HEK293 (cell line): ENCODE results near the gene TPRN.
A peak's percentile ranks its signal among the peaks of the same experiment; 100 is the strongest.

Experiments used
- CTCF ChIA-PET: fragments of 350-600 bp; formaldehyde crosslinking; extraction: SDS; loops from one replicate; lab custom pipeline; 2021; ENCODE audit warnings: antibody characterized with exemption; lab: Yijun Ruan, JAX
- POLR2A ChIA-PET: fragments of 300-600 bp; formaldehyde crosslinking; extraction: SDS; loops from one replicate; lab custom pipeline; 2020; ENCODE audit warnings: antibody characterized with exemption, inconsistent platforms; lab: Yijun Ruan, JAX
- H3K27ac ChIP-seq: fragments of 200-500 bp; sonication (Bioruptor generic); 2 replicates; pipeline ENCODE4 v1.5.1; 2014; ENCODE audit warnings: low read depth, low read length, control low read depth, inconsistent platforms; ENCODE audit errors: extremely low read depth
- H3K36me3 ChIP-seq, 2 experiments: fragments of 200-500 bp in 1 of 2; sonication (Bioruptor generic) in 1 of 2; 1 replicate in 1 of 2; 2 replicates in 1 of 2; pipeline ENCODE4 v1.5.1; 2014 to 2017; ENCODE audit warnings: inconsistent platforms in 2 of 2, low read length in 2 of 2; ENCODE audit not compliant: control insufficient read depth in 2 of 2, insufficient read depth in 1 of 2
- H3K4me1 ChIP-seq: fragments of 200-500 bp; sonication (Bioruptor generic); 2 replicates; pipeline ENCODE4 v1.5.1; 2014; ENCODE audit warnings: mild to moderate bottlenecking, low read length, inconsistent platforms; ENCODE audit not compliant: control insufficient read depth, insufficient read depth
- H3K4me3 ChIP-seq: 2 replicates; pipeline ENCODE4 v1.5.1; 2011; ENCODE audit warnings: low read depth, mild to moderate bottlenecking, control low read depth, low read length, moderate library complexity
- H3K9me3 ChIP-seq: fragments of 200-500 bp; sonication (Bioruptor generic); 2 replicates; pipeline ENCODE4 v1.5.1; 2014; ENCODE audit warnings: low read depth, low read length, inconsistent platforms; ENCODE audit not compliant: control insufficient read depth, insufficient read depth
- KLF16 ChIP-seq: fragments of 450-650 bp; formaldehyde crosslinking; IDR thresholded peaks from 2 replicates; pipeline ENCODE4 v1.5.1; 2017; ENCODE audit warnings: missing biosample characterization, missing genetic modification characterization
- MEIS1 ChIP-seq: sonication (generic); formaldehyde crosslinking; IDR thresholded peaks from 2 replicates; pipeline ENCODE4 v1.8.1; 2022; ENCODE audit warnings: missing genetic modification reagents, mild to moderate bottlenecking, borderline replicate concordance
- SCRT2 ChIP-seq: fragments of 450-650 bp; formaldehyde crosslinking; IDR thresholded peaks from 2 replicates; pipeline ENCODE4 v1.5.1; 2016; ENCODE audit warnings: missing biosample characterization, missing genetic modification characterization
- TCF7L2 ChIP-seq: IDR thresholded peaks from 2 replicates; pipeline ENCODE4 v1.6.1; 2011; ENCODE audit warnings: low read depth, mild to moderate bottlenecking, inconsistent platforms, low read length, moderate library complexity, borderline replicate concordance
- TRIM28 ChIP-seq: IDR thresholded peaks from 2 replicates; pipeline ENCODE4 v1.6.1; 2011; ENCODE audit warnings: low read length, control low read depth, borderline replicate concordance
- YY1 ChIP-seq: fragments of 450-650 bp; formaldehyde crosslinking; IDR thresholded peaks from 2 replicates; pipeline ENCODE4 v1.5.1; 2018; ENCODE audit warnings: missing biosample characterization, missing genetic modification characterization
- ZFP3 ChIP-seq: fragments of 450-650 bp; formaldehyde crosslinking; IDR thresholded peaks from 2 replicates; pipeline ENCODE4 v1.5.1; 2016; ENCODE audit warnings: low read depth, missing biosample characterization, missing genetic modification characterization
- ZNF132 ChIP-seq: fragments of 450-650 bp; formaldehyde crosslinking; IDR thresholded peaks from 2 replicates; pipeline ENCODE4 v1.5.1; 2017; ENCODE audit warnings: missing biosample characterization, missing genetic modification characterization, borderline replicate concordance
- ZNF157 ChIP-seq: fragments of 450-650 bp; formaldehyde crosslinking; IDR thresholded peaks from 2 replicates; pipeline ENCODE4 v1.5.1; 2016; ENCODE audit warnings: missing biosample characterization, missing genetic modification characterization
- ZNF175 ChIP-seq: fragments of 450-650 bp; formaldehyde crosslinking; IDR thresholded peaks from 2 replicates; pipeline ENCODE4 v1.5.1; 2016; ENCODE audit warnings: missing biosample characterization, missing genetic modification characterization
- ZNF202 ChIP-seq: fragments of 450-650 bp; formaldehyde crosslinking; IDR thresholded peaks from 2 replicates; pipeline ENCODE4 v1.5.1; 2016; ENCODE audit warnings: missing biosample characterization, missing genetic modification characterization, borderline replicate concordance
- ZNF223 ChIP-seq: fragments of 450-650 bp; formaldehyde crosslinking; IDR thresholded peaks from 2 replicates; pipeline ENCODE4 v1.5.1; 2016; ENCODE audit warnings: missing biosample characterization, missing genetic modification characterization
- ZNF274 ChIP-seq, 2 experiments: fragments of 200-500 bp in 1 of 2; fragments of 450-650 bp in 1 of 2; sonication (Bioruptor generic) in 1 of 2; formaldehyde crosslinking in 1 of 2; IDR thresholded peaks; 2 replicates each; pipeline versions ENCODE4 v1.5.1 to v1.6.1; 2014 to 2016; ENCODE audit warnings: borderline replicate concordance in 1 of 2, inconsistent platforms in 1 of 2, low read length in 1 of 2, missing biosample characterization in 1 of 2, missing genetic modification characterization in 1 of 2
- ZNF521 ChIP-seq: fragments of 450-650 bp; formaldehyde crosslinking; IDR thresholded peaks from 2 replicates; pipeline ENCODE4 v1.5.1; 2017; ENCODE audit warnings: missing biosample characterization, mild to moderate bottlenecking, missing genetic modification characterization
- ZNF561 ChIP-seq: fragments of 450-650 bp; IDR thresholded peaks from 2 replicates; pipeline ENCODE4 v1.5.1; 2018; ENCODE audit warnings: missing biosample characterization, missing genetic modification characterization, borderline replicate concordance
- ZNF777 ChIP-seq: fragments of 450-650 bp; formaldehyde crosslinking; IDR thresholded peaks from 2 replicates; pipeline ENCODE4 v1.5.1; 2017; ENCODE audit warnings: missing biosample characterization, missing genetic modification characterization, borderline replicate concordance
- ZSCAN23 ChIP-seq: fragments of 450-650 bp; formaldehyde crosslinking; IDR thresholded peaks from 2 replicates; pipeline ENCODE4 v1.5.1; 2016; ENCODE audit warnings: missing biosample characterization, missing genetic modification characterization
- ZXDB ChIP-seq: fragments of 450-650 bp; formaldehyde crosslinking; IDR thresholded peaks from 2 replicates; pipeline ENCODE4 v1.5.1; 2016; ENCODE audit warnings: missing biosample characterization, missing genetic modification characterization
- TF ChIP-seq, protein P1 (sequence below): fragments of 450-650 bp; formaldehyde crosslinking; IDR thresholded peaks from 2 replicates; pipeline ENCODE4 v1.5.1; 2017; ENCODE audit warnings: missing biosample characterization, mild to moderate bottlenecking, missing genetic modification characterization, moderate library complexity
- TF ChIP-seq, protein P2 (sequence below): fragments of 450-650 bp; formaldehyde crosslinking; IDR thresholded peaks from 2 replicates; pipeline ENCODE4 v1.5.1; 2016; ENCODE audit warnings: missing biosample characterization, missing genetic modification characterization
- TF ChIP-seq, protein P3 (sequence below): fragments of 450-650 bp; formaldehyde crosslinking; IDR thresholded peaks from 2 replicates; pipeline ENCODE4 v1.5.1; 2016; ENCODE audit warnings: missing biosample characterization, missing genetic modification characterization
- TF ChIP-seq, protein P4 (sequence below): fragments of 450-650 bp; formaldehyde crosslinking; IDR thresholded peaks from 2 replicates; pipeline ENCODE4 v1.5.1; 2017; ENCODE audit warnings: missing biosample characterization, missing genetic modification characterization

The TPRN gene

DNA sequence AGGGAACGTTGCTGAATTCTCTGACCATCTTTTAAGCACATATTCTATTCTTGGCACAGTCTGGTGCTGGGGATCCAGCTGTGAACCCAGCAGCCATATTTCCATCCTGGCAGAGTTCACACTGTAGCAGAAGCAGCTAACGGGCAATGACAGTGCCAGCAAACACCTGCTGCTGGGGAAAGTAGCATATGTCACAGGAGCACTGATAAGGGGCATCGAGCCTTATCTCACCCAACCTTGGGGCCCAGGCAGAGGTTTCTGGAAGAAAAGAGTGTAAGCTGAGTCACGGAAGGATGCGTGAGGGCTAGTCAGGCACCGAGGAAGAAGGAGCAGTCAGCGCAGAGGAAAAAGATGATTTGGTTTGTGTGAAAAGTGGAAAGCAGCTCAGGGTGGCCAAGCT, 6.1 kb upstream of the TPRN start:
- no peak overlapping the region for H3K27ac ChIP-seq
- H3K36me3 ChIP-seq, result peaks cover 10 to 35% of the 10 kb centered on the region in 2 experiments; a peak in 2 of 3 replicates
- no peaks in the 10 kb centered on the region for H3K9me3 ChIP-seq
- H3K4me3 ChIP-seq, result peak overlapping the region; percentile 92
- TF ChIP-seq, protein P1, sequence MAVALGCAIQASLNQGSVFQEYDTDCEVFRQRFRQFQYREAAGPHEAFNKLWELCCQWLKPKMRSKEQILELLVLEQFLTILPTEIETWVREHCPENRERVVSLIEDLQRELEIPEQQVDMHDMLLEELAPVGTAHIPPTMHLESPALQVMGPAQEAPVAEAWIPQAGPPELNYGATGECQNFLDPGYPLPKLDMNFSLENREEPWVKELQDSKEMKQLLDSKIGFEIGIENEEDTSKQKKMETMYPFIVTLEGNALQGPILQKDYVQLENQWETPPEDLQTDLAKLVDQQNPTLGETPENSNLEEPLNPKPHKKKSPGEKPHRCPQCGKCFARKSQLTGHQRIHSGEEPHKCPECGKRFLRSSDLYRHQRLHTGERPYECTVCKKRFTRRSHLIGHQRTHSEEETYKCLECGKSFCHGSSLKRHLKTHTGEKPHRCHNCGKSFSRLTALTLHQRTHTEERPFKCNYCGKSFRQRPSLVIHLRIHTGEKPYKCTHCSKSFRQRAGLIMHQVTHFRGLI (tag by site-specific recombination), result no peak
- TF ChIP-seq KLF16 (no peak), ZNF274 (IDR thresholded peaks at IDR 0.05; ENCODE audit: low read length) (no peak), ZNF274 (tag by site-specific recombination; IDR thresholded peaks at IDR 0.05; ENCODE audit: borderline replicate concordance) (no peak), ZNF175 (tag by site-specific recombination) (no peak), TCF7L2 (no peak)
- TF ChIP-seq, protein P2, sequence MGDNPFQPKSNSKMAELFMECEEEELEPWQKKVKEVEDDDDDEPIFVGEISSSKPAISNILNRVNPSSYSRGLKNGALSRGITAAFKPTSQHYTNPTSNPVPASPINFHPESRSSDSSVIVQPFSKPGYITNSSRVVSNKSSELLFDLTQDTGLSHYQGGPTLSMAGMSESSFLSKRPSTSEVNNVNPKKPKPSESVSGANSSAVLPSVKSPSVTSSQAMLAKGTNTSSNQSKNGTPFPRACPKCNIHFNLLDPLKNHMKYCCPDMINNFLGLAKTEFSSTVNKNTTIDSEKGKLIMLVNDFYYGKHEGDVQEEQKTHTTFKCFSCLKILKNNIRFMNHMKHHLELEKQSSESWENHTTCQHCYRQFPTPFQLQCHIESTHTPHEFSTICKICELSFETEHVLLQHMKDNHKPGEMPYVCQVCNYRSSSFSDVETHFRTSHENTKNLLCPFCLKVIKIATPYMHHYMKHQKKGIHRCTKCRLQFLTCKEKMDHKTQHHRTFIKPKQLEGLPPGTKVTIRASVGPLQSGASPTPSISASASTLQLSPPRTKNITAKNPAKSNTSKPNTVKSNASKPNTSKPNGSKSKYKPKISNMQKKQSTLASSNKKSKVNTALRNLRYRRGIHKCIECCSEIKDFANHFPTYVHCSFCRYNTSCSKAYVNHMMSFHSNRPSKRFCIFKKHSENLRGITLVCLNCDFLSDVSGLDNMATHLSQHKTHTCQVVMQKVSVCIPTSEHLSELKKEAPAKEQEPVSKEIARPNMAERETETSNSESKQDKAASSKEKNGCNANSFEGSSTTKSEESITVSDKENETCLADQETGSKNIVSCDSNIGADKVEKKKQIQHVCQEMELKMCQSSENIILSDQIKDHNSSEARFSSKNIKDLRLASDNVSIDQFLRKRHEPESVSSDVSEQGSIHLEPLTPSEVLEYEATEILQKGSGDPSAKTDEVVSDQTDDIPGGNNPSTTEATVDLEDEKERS, result no peak
- TF ChIP-seq, protein P3, sequence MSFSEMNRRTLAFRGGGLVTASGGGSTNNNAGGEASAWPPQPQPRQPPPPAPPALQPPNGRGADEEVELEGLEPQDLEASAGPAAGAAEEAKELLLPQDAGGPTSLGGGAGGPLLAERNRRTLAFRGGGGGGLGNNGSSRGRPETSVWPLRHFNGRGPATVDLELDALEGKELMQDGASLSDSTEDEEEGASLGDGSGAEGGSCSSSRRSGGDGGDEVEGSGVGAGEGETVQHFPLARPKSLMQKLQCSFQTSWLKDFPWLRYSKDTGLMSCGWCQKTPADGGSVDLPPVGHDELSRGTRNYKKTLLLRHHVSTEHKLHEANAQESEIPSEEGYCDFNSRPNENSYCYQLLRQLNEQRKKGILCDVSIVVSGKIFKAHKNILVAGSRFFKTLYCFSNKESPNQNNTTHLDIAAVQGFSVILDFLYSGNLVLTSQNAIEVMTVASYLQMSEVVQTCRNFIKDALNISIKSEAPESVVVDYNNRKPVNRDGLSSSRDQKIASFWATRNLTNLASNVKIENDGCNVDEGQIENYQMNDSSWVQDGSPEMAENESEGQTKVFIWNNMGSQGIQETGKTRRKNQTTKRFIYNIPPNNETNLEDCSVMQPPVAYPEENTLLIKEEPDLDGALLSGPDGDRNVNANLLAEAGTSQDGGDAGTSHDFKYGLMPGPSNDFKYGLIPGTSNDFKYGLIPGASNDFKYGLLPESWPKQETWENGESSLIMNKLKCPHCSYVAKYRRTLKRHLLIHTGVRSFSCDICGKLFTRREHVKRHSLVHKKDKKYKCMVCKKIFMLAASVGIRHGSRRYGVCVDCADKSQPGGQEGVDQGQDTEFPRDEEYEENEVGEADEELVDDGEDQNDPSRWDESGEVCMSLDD (tag by site-specific recombination), result no peak
- TF ChIP-seq, all 188 proteins: peak for 0
- POLR2A ChIA-PET, result interaction anchor here (0.6 to 16.6 kb wide), 4 partner anchors 15 to 519 kb away, joined by 3 to 304 read pairs (median 91); partner anchors contain the start of genes ANAPC2, CYSRT1, RNF208 and RNF224
- H3K4me1 ChIP-seq, result peaks cover 7% of the 10 kb centered on the region
- CTCF ChIA-PET, result interaction anchor here (0.7 to 1.8 kb wide), 6 partner anchors 12 to 148 kb away, joined by 3 to 9 read pairs (median 3); partner anchors contain the start of gene MAN1B1

DNA sequence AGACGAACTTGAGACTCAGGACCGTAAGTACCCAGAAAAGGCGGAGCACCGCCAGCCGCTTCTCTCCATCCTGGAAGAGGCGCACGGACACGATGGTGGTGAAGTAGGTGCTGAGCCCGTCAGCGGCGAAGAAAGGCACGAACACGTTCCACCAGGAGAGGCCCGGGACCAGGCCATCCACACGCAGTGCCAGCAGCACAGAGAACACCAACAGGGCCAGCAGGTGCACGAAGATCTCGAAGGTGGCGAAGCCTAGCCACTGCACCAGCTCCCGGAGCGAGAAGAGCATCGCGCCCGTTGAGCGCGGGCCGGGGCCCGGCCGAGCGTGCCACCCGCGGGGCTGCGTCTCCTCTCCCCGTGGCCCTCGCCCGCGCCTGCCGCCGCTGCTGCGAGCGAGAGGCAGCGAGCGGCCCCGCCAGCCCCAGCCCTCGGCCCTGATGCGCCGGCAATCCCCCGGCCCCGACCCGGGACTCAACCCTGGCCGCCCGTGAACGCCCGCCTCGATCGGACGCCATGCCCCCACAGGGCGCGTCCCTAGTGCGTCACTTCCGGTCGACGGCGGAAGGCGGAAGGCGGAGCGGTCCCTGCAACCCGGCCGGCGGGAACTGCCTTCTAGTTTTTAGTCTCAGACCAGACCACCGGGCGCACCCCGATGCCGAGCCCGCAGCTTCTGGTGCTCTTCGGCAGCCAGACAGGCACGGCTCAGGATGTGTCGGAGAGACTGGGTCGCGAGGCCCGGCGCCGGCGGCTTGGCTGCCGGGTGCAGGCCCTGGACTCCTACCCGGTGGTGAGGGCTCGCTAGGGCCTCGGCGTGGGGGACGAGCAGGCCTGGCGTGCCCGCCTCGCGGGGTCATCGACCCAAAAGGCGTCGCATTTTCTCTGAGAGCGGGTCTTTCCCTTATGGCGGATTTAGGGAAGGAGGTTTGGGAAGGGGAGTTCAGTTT, 4.9 kb upstream of the TPRN start, which contains the start of the genes NDOR1 and TMEM203:
TSS of gene NDOR1 (plus strand) at position 575 of the 944 bp plus-strand sequence. CDS start at position 653, 78 bp downstream.
TSS of gene TMEM203 (minus strand) at position 523 of the 944 bp plus-strand sequence. CDS start at position 289, 234 bp downstream.
- H3K36me3 ChIP-seq, result peaks cover 10 to 30% of the 10 kb centered on the region in 2 experiments; a peak in 2 of 3 replicates
- POLR2A ChIA-PET, result interaction anchor here (0.7 to 16.6 kb wide), 9 partner anchors 16 to 476 kb away, joined by 3 to 304 read pairs (median 4); partner anchors contain the start of genes ANAPC2, CLIC3, CYSRT1 and RNF208
- H3K9me3 ChIP-seq, result no peaks in the 10 kb centered on the region
- H3K4me3 ChIP-seq, result peak within 1 kb of the TSS; percentile 92
- H3K27ac ChIP-seq, result peak within 1 kb of the TSS; percentile 61; the same call in 1 of the 2 replicates
- peaks cover 7% of the 10 kb centered on the region for H3K4me1 ChIP-seq
- CTCF ChIA-PET, result interaction anchor here (0.6 to 1.8 kb wide), 6 partner anchors 13 to 83 kb away, joined by 3 to 7 read pairs (median 5); partner anchors contain the start of gene RNF208
- no peak for TF ChIP-seq ZNF777 (tag by site-specific recombination)
- no peak for TF ChIP-seq ZNF132 (tag by site-specific recombination)
- TF ChIP-seq, protein P4, sequence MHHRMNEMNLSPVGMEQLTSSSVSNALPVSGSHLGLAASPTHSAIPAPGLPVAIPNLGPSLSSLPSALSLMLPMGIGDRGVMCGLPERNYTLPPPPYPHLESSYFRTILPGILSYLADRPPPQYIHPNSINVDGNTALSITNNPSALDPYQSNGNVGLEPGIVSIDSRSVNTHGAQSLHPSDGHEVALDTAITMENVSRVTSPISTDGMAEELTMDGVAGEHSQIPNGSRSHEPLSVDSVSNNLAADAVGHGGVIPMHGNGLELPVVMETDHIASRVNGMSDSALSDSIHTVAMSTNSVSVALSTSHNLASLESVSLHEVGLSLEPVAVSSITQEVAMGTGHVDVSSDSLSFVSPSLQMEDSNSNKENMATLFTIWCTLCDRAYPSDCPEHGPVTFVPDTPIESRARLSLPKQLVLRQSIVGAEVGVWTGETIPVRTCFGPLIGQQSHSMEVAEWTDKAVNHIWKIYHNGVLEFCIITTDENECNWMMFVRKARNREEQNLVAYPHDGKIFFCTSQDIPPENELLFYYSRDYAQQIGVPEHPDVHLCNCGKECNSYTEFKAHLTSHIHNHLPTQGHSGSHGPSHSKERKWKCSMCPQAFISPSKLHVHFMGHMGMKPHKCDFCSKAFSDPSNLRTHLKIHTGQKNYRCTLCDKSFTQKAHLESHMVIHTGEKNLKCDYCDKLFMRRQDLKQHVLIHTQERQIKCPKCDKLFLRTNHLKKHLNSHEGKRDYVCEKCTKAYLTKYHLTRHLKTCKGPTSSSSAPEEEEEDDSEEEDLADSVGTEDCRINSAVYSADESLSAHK, result no peak
- peak; percentile 90 for TF ChIP-seq YY1 (tag by site-specific recombination)
- TF ChIP-seq TRIM28, result no peak
- peak; percentile 95 for TF ChIP-seq ZXDB (tag by site-specific recombination)
- peak; percentile 86 for TF ChIP-seq ZNF561 (tag by site-specific recombination)
- TF ChIP-seq ZNF521, result no peak
- TF ChIP-seq ZSCAN23 (tag by site-specific recombination), result peak; percentile 49; the same call in 1 of the 2 replicates
- no peak for TF ChIP-seq ZNF223 (tag by site-specific recombination)
- TF ChIP-seq SCRT2 (tag by site-specific recombination), result no peak
- TF ChIP-seq MEIS1 (CRISPR knock-in tag), result 0 out of 2 replicates have a peak, but pooled peaks have one; percentile 12
- no peak for TF ChIP-seq ZNF157 (tag by site-specific recombination)
- no peak for TF ChIP-seq ZNF202
- TF ChIP-seq ZFP3, result no peak
